Left cardiac atrium (tissue), 4 donors: Measurements from ENCODE around the gene ZNF335. TPM values are rescaled to one million over a fixed set of nuclear protein-coding genes. Genes with fewer than 3 reads are reported as not detected.

Source experiments
- ATAC-seq, 2 donors: fragments of 200-7000 bp; cut with Tn5 transposase; one replicate each; pipeline ENCODE4 v1.9.1; 2020; ENCODE audit warnings: mild to moderate bottlenecking in 2 of 2, moderate library complexity in 2 of 2
- DNase-seq: peaks from one replicate; pipeline ENCODE4 v3.0.0-alpha.2; 2020
- intact Hi-C, 2 donors: fragments of 100-400 bp; cut with DNase I; formaldehyde crosslinking; loops; one replicate each; pipeline versions ENCODE4 v1.14.1 to v1.15.1; 2022 to 2023
- total RNA-seq, 2 donors: library from RNA; stranded (reverse); fragmentation: NEBNext Ultra II Directional; extraction: Animal tissue kit (Norgen Biotek cat#: 25700); gene quantifications; one replicate each; pipeline ENCODE4 v1.2.1, GENCODE V29; 2021
- donor health status: DM: no; HTN: yes; CAD: no.
- donor health status: DM: no; HTN: yes; CAD: no; lungs with severe emphysema.
- donor health status: DM: yes; HTN: yes; CAD: no.
- donor health status: Dilated cardiomyopathy.

ZNF335 gene
- total RNA-seq, 2 donors from 2014 or later = 9.1 to 9.8 TPM

- intact Hi-C loops = no loop called here
- DNase-seq (no peak), ATAC-seq (no peak)
Observed at GRCh38 chr20:45926731-45927070, 45.3 kb downstream of the ZNF335 start.

DNA sequence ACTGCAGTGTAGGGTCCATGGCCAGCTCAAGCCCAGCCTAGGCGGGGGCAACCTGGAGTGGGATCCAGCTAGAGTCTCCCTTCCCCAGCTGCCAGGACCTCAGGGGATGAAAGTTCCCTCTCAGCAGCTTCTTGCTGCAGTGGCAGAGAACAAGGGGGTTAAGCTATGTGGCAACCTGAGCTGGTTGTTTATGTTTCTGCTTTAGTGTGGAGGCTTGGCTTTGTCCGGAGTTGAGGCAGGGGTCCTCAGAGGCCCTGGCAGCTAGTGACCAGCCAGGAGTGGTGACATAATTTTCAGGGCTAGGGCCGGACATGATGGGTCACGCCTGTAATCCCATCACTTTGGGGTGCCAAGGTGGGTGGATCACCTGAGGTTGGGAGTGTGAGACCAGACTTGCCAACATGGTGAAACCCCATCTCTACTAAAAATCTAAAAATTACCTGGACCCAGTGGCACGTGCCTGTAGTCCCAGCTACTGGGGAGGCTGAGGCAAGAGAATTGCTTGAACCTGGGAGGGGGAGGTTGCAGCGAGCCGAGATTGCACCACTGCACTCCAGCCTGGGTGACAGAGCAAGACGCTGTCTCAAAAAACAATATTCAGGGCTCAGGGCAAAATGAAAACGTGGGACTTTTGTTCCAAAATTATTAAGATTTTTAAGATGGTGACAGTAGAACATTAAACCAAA is 46.0 kb downstream of the ZNF335 start:
- DNase-seq (no peak), ATAC-seq (no peak)
- intact Hi-C loops = no loop called here

GRCh38 chr20:45924391-45925261 is 47.4 kb downstream of the ZNF335 start:
- intact Hi-C loops = no loop called here
- DNase-seq (peak; percentile 63), ATAC-seq (peak; percentile 58 to 65)

DNA sequence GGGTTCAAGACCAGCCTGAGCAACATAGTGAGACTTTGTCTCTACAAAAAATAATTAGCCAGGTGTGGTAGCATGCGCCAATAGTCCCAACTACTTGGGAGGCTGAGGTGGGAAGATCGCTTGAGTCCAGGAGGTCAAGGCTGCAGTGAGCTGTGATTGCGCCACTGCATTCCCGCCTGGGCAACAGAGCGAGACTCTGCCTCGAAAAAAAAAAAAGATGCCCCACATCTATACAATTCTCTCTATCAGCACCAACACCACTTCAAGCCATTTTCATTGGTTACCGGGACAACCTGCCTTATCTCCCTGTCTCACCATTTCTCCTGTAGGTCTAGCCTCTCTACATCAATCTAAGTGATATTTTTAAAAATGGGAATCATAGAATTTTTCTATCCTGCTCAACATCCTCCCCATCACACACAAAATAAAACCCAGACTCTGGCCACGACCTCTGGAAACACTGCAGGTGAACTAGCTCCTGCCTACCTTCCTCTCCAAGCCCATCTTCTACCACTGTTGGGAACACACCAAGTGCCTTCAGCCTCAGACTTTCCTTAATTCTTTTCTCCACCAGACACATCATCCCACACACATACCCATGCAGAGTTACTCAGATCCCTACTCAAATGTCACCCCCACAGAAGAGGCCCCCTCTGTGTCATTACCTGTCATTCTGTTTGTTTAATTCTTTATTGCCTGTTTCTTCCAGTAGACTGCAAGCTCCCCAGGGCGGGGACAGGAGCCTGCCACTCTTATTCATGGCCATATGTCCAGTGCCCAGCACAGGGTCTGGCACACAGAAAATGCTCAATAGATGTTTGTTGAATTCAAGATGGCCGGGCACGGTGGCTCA is 50.4 kb downstream of the ZNF335 start:
- intact Hi-C loops = no loop called here
- DNase-seq = no peak
- no peak for ATAC-seq

- ATAC-seq (peak in 1 of 2 donors; percentile 2), DNase-seq (no peak)
- intact Hi-C loops = no loop called here
Observed at GRCh38 chr20:45920462-45921336, 51.3 kb downstream of the ZNF335 start.

GRCh38 chr20:45919542-45920399 is 52.2 kb downstream of the ZNF335 start:
- ATAC-seq (peak; percentile 73 to 81), DNase-seq (peak; percentile 83)
- intact Hi-C loops = no loop called here

- peak in 1 of 2 donors; percentile 2 for ATAC-seq
Observed at GRCh38 chr20:45918779-45919537, 53.0 kb downstream of the ZNF335 start.

GRCh38 chr20:45918182-45918737 is 53.7 kb downstream of the ZNF335 start:
- no peak for DNase-seq
- ATAC-seq = peak; percentile 13 to 33
- intact Hi-C loops = no loop called here

More at GRCh38 chr20:45918779-45919537, 53.0 kb downstream of the ZNF335 start:
- intact Hi-C loops = no loop called here
- DNase-seq = no peak

GRCh38 chr20:45917790-45918141 is 54.2 kb downstream of the ZNF335 start:
- intact Hi-C loops = no loop called here
- DNase-seq (no peak), ATAC-seq (peak in 1 of 2 donors; percentile 46)

GRCh38 chr20:45913116-45913515 is 58.9 kb downstream of the ZNF335 start:
- DNase-seq = no peak
- no peak for ATAC-seq
- intact Hi-C loops = no loop called here

DNA sequence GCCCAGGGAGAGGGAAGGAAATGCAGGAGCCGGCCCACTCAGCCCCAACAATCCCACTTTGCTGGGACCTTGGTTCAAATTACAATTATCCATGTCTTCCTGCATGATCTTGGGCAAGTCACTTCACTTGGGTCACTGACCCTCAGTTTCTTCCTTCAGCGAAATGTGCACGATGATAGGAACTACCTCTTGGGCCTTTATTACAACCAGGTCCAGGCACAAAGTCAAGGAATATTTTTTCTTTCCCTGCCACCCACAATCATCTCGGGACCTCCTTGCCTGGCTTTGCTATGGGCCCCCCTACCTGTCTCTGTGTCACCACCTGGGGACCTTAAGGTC is 59.7 kb downstream of the ZNF335 start:
- ATAC-seq (no peak), DNase-seq (no peak)
- intact Hi-C loops = no loop called here

DNA sequence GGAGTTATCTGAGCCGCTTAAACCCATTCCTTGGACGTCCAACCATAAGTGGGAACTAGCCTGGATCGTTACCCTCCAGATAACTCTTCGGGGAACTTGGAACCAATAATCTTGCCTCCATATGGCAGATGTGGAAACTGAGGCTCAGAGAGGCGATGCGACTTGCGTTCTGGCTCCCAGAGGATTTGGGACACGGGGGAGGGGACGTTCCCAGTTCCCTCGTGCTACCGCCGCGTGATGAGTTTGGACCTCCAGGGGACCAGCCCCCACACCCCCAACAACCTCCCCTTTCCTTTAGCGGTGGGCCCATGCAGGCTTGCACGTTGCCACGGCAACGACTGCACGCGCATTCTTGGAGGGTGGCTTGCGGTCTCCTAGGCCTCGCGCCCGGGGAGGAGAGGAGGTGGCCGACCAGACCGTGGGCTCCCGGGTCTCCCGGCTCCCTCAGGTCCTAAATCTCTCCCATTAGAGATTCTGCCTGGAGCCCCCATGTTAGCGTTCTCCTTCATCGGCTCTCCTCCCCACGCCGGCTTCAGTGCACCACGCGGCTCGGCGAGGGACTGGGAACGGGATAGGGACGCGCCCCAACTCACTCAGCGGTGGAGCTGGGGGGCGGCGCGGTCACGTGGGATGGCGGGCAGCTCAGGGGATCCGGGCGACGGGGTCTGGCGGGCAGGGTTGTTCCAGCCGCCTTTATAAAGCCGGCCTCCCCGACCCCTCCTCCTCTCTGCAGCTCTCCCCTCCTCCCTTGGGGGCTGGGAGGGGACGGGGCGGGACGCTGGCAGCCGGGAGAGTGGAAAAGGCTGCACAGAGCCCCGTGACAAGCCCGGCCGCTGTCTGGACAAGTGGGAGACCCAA is 60.3 kb downstream of the ZNF335 start, which contains the start of gene PLTP:
Gene PLTP (minus strand): TSS at position 670 of the 858 bp plus-strand sequence. CDS start 703 bp downstream, outside the sequence.
- ATAC-seq (peak; percentile 62 to 64), DNase-seq (peak; percentile 78)
- intact Hi-C loops = no loop called here

DNA sequence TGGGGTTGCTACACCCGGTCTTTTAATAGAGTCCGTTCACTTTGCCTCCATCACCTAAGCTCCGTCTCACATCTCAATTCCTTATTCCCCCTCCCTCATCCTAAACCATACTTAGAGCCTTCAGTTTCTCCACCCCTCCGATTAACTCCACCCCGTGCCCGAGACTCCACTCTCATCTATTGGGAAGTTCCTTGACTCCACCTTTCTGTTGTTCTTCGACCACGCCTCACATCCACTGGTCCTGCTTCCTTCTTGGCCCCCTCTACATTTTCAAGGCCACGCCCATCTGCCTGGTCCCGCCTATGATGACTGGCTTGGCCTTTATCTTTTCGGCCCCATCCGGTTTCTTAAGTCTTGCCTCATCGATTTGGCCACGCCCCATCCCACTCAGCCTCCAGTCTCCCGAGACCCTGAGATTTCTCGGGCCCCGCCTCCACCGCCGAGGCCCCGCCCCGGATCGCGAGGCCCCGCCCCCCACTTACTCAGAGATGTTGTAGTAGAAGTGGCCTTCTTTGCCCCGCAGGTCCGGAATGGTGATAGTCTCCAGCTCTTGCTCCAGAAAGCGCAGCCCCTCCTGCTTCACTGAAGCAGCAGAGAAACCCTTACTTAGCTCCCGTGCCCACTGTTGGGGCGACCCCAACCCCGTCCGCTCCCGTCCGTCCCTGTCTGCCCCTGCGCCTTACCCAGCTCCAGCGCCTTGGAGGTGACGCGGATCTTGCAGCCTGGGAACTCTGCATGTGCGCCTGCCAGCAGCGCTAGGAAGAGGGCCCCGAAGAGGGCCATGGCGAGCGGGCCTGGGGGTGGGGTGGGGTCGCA is 61.1 kb downstream of the ZNF335 start:
- intact Hi-C loops = no loop called here
- ATAC-seq = peak; percentile 90 to 91

DNA sequence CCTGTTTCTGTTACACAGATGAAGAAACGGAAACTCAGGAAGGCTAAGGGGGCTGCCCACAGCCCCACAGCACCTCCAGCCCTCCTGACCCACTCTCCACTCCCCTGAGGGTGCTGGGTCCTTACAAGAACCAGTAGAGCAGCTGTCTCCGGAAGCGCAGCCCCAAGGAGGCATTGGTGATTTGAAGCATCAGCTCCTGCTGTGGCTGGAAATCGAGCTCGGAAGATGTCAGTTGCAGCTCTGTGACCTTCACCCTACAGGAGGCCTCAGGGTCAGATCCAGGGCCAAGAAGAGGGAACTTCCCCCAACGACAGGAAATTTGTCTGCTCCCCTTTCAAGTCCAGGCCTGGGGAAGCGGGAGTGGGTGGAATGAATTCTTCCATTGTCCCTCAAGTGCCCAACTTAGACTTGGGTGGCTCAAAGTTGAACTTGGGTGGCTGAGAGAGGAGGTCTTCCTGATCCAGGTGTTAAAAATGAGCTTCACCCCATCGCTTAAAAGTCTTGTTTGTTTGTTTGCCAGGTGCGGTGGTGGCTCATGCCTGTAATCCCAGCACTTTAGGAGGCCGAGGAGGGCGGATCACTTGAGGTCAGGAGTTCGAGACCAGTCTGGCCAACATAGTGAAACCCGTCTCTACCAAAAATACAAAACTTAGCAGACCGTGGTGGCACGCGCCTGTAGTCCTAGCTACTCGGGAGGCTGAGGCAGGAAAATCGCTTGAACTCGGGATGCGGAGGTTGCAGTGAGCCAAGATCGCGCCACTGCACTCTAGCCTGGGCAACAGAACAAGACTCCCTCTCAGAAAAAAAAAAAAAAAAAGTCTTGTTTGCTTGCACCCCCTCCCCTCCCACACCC is 62.0 kb downstream of the ZNF335 start:
- ATAC-seq = no peak
- intact Hi-C loops = no loop called here
- no peak for DNase-seq

More for the DNA sequence above, 61.1 kb downstream of the ZNF335 start:
- DNase-seq = peak; percentile 97
